Endothelial cell (in vitro differentiated cells): ENCODE measurements around the gene IQGAP2. TPM values are rescaled to one million over a fixed set of nuclear protein-coding genes. Genes with fewer than 3 reads are reported as not detected.

ENCODE experiments used
- DNase-seq: peaks from one replicate; pipeline ENCODE4 v3.0.0; 2021; ENCODE audit warnings: low spot score
- H3K27ac Mint-ChIP-seq: one replicate; pipeline ENCODE4 v1.8.0; 2021; ENCODE audit warnings: mixed read lengths, inconsistent platforms; ENCODE audit not compliant: unreplicated experiment
- H3K27me3 Mint-ChIP-seq: one replicate; pipeline ENCODE4 v1.8.0; 2021; ENCODE audit warnings: mild to moderate bottlenecking, moderate library complexity, mixed read lengths, inconsistent platforms; ENCODE audit not compliant: unreplicated experiment
- H3K36me3 Mint-ChIP-seq: one replicate; pipeline ENCODE4 v1.8.0; 2021; ENCODE audit warnings: mild to moderate bottlenecking, low read depth, mixed read lengths, inconsistent platforms; ENCODE audit not compliant: unreplicated experiment
- H3K4me1 Mint-ChIP-seq: one replicate; pipeline ENCODE4 v1.8.0; 2021; ENCODE audit warnings: mild to moderate bottlenecking, mixed read lengths, inconsistent platforms; ENCODE audit not compliant: unreplicated experiment
- H3K4me3 Mint-ChIP-seq: one replicate; pipeline ENCODE4 v1.8.0; 2021; ENCODE audit warnings: mild to moderate bottlenecking, mixed read lengths, inconsistent platforms; ENCODE audit not compliant: unreplicated experiment
- H3K9me3 Mint-ChIP-seq: one replicate; pipeline ENCODE4 v1.8.0; 2021; ENCODE audit warnings: mixed read lengths, inconsistent platforms; ENCODE audit not compliant: unreplicated experiment
- total RNA-seq: library from RNA; stranded (reverse); fragmentation: NEBNext Ultra II Directional; extraction: Animal tissue kit (Norgen Biotek cat#: 25700); gene quantifications from one replicate; pipeline ENCODE4 v1.2.1, GENCODE V29; 2021; ENCODE audit not compliant: unreplicated experiment
- TF ChIP-seq, protein P1 (sequence below): fragments of 200-600 bp; sonication (generic); IDR thresholded peaks from one replicate; pipeline ENCODE4 v1.5.0; 2021; ENCODE audit warnings: antibody characterized with exemption; ENCODE audit not compliant: unreplicated experiment

The IQGAP2 gene
- total RNA-seq, 1 donor from 2014 or later, result 43.4 TPM

DNA sequence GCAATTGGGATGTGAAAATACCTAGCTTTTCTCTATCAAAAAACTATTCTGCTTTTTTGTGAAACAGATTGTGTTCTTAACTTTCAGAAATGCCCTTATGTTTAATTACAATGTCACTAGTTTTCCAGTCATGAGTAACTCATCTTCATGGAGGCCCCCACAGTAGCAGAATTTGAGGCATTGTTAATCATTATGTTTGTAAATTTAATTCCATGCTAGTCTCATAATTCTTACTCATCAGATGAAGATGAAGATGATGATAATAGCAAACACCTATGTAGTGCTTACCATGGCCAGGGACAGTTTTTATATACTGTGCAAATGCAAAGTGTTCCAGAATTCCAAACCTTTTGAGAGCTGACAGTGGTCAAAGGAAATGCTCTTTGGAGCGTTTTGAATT lies 285.1 kb downstream of the IQGAP2 start:
- TF ChIP-seq, protein P1, sequence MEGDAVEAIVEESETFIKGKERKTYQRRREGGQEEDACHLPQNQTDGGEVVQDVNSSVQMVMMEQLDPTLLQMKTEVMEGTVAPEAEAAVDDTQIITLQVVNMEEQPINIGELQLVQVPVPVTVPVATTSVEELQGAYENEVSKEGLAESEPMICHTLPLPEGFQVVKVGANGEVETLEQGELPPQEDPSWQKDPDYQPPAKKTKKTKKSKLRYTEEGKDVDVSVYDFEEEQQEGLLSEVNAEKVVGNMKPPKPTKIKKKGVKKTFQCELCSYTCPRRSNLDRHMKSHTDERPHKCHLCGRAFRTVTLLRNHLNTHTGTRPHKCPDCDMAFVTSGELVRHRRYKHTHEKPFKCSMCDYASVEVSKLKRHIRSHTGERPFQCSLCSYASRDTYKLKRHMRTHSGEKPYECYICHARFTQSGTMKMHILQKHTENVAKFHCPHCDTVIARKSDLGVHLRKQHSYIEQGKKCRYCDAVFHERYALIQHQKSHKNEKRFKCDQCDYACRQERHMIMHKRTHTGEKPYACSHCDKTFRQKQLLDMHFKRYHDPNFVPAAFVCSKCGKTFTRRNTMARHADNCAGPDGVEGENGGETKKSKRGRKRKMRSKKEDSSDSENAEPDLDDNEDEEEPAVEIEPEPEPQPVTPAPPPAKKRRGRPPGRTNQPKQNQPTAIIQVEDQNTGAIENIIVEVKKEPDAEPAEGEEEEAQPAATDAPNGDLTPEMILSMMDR, result no peak
- Mint-ChIP-seq H3K27me3 (peaks cover 2% of the 10 kb centered on the region), H3K9me3 (no peaks in the 10 kb centered on the region), H3K4me3 (peak overlapping the region; percentile 14), H3K4me1 (peaks cover 55% of the 10 kb centered on the region), H3K27ac (no peak overlapping the region), H3K36me3 (peaks cover 40% of the 10 kb centered on the region)
- no peak for DNase-seq

DNA sequence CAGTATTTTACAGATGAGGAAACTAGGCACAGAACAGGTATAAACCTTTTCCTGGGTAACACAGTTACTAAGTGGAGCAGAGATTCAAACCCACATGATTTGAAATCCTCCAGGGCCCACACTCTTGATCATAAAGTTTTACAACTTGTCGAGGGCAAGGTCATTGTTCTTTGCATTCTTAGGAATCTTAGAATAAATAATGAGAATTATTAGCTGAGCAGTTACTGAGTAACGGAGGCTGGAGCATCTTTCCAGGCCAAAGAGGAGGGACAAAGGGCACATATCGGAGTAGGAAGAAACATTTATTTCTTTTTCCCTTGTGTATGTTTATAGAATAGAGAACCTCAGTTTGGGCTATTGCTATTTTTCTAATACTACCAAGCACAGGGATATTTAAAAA lies 285.8 kb downstream of the IQGAP2 start:
- DNase-seq, result no peak
- Mint-ChIP-seq H3K27ac (no peak overlapping the region), H3K9me3 (no peaks in the 10 kb centered on the region)

DNA sequence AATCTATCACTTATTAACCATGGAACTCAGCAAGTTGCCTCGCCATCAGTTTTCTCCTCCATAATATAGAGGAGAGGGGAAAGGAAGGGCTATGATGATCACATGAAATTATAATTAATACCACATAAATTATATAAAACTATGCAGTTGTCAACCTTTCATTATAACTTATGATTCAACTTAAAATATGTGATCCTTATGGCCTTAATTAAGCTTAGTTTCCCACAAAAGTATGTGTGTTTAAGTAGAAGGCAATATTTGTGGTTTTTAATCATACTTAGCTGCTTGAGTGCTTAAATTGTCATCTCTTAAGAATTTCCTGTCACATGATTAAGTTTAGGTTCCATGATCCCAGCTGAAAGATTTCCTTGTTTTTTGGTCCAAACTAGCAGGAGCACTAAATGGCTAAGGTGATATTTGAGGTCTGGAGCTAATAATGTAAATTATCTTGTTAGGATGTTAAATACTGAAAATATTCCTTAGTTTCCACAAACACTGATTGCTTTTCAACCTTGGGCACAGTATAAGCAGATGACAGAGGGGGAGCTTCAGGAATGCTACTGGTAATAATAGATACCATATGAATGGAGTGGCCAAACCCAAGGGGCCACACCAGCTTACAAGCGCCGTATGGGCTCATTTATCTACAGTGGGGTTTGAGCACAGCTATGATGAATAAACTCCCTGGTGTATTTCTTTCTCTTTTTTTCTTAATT lies 286.4 kb downstream of the IQGAP2 start:
- H3K4me1 Mint-ChIP-seq, result peaks cover 47% of the 10 kb centered on the region
- TF ChIP-seq, protein P1, result no peak
- DNase-seq, result no peak
- H3K9me3 Mint-ChIP-seq, result no peaks in the 10 kb centered on the region
- peaks cover 2% of the 10 kb centered on the region for H3K27me3 Mint-ChIP-seq
- peaks cover 40% of the 10 kb centered on the region for H3K36me3 Mint-ChIP-seq
- H3K27ac Mint-ChIP-seq, result peak overlapping the region; percentile 36
- H3K4me3 Mint-ChIP-seq, result no peak overlapping the region

More for the DNA sequence above, 285.8 kb downstream of the IQGAP2 start:
- Mint-ChIP-seq H3K36me3 (peaks cover 40% of the 10 kb centered on the region), H3K4me1 (peaks cover 53% of the 10 kb centered on the region), H3K4me3 (no peak overlapping the region), H3K27me3 (peaks cover 2% of the 10 kb centered on the region)
- TF ChIP-seq, protein P1, result no peak

DNA sequence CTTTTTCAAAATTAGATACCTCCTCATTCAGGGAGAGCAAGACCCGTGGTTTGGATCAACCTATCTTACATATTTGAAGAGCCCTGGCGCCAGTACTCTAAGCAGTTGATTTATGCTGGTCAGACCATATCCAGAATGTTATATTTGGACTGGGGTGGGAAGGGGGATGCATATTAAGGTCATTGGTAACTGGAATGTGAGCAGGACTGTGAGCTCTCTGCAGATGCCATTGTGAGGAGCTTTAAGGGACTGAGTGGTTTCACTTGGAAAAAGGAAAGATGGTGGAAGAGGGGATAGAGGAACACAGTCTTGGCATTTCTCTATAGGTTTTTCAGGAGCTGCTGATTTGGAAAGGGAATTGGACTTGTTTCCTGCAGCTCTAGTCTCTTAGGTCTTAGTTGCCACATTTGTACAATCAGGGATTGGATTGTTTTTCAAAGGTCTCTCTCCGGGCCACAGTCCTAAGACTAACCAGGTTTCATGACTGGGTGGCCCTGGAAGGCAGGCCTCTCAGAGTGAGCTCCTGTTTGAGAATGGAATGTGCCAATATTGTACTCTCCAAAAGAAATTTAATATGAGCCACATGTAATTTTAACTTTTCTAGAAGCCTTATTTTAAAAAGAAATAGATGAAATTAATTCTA lies 287.1 kb downstream of the IQGAP2 start:
- peak overlapping the region; percentile 36 for H3K27ac Mint-ChIP-seq
- H3K4me1 Mint-ChIP-seq, result peaks cover 44% of the 10 kb centered on the region
- DNase-seq, result no peak

More for the DNA sequence above, 287.1 kb downstream of the IQGAP2 start:
- Mint-ChIP-seq H3K36me3 (peaks cover 40% of the 10 kb centered on the region), H3K27me3 (no peaks in the 10 kb centered on the region), H3K9me3 (no peaks in the 10 kb centered on the region), H3K4me3 (no peak overlapping the region)
- TF ChIP-seq, protein P1, result no peak
